ENCODE data around the gene DCK.

Gene DCK

DNA sequence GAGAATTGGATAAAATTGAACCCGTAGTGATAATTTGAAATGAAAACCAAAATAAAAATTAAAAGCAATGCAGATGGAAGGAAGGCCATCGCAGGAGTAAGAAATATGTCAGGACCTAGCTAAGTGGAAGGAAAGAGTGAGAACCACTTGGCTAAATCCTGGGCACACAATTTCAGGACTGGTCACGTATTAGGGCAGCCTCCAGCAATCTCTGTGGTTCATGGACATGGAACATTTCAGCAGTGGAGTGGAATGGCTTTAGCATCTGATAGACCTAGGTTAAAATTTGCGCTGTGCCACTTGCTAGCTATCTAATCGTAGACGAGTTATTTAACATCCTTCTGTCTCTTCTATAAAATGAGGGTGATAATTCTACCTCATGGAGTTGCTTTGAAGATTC is 71.1 kb downstream of the DCK start:
- intact Hi-C loops (cut with DNase I; ENCODE audit: low total_unique reads), result no loop called here
- Histone ChIP-seq H3K27me3 (no peaks in the 10 kb centered on the region), H3K9me3 (no peaks in the 10 kb centered on the region), H3K4me1 (no peaks in the 10 kb centered on the region), H3K4me3 (no peak overlapping the region), H3K36me3 (no peaks in the 10 kb centered on the region), H3K27ac (no peak overlapping the region)
- DNase-seq, result no peak
- TF ChIP-seq, protein P1, sequence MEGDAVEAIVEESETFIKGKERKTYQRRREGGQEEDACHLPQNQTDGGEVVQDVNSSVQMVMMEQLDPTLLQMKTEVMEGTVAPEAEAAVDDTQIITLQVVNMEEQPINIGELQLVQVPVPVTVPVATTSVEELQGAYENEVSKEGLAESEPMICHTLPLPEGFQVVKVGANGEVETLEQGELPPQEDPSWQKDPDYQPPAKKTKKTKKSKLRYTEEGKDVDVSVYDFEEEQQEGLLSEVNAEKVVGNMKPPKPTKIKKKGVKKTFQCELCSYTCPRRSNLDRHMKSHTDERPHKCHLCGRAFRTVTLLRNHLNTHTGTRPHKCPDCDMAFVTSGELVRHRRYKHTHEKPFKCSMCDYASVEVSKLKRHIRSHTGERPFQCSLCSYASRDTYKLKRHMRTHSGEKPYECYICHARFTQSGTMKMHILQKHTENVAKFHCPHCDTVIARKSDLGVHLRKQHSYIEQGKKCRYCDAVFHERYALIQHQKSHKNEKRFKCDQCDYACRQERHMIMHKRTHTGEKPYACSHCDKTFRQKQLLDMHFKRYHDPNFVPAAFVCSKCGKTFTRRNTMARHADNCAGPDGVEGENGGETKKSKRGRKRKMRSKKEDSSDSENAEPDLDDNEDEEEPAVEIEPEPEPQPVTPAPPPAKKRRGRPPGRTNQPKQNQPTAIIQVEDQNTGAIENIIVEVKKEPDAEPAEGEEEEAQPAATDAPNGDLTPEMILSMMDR (IDR thresholded peaks at IDR 0.05), result no peak

DNA sequence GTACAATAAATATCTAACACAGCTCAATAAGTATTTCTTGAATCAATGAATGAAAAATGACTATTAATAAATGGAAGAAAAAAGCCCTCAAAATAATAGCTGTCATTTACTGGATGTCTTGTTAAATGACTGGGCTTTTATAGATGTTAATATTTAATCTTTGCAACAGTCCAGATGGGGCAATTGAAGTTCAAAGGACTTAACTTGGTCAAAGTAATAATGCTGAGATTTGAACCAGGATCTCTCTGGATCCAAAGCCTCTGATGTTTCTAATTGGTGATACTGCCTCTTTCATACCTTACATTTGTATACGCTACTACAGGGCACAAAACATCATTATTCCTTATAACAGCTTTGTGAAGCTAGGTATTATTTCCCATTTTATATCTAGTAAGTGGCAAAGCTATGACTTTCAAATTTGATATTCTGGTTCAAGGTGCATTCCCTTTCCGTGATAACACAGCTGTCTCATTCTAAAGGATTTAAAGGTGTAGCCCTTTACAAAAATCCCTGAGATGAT is 72.6 kb downstream of the DCK start:
- H3K4me3 ChIP-seq, result no peak overlapping the region
- H3K27me3 ChIP-seq, result no peaks in the 10 kb centered on the region
- TF ChIP-seq, protein P1 (IDR thresholded peaks at IDR 0.05), result no peak
- no peak for DNase-seq
- H3K36me3 ChIP-seq, result no peaks in the 10 kb centered on the region
- no peaks in the 10 kb centered on the region for H3K9me3 ChIP-seq
- intact Hi-C loops (cut with DNase I; ENCODE audit: low total_unique reads), result no loop called here
- H3K27ac ChIP-seq, result no peak overlapping the region
- H3K4me1 ChIP-seq, result no peaks in the 10 kb centered on the region

GRCh38 chr4:71066737-71067716 is 73.6 kb downstream of the DCK start:
- DNase-seq, result no peak
- H3K27ac ChIP-seq, result no peak overlapping the region
- no peaks in the 10 kb centered on the region for H3K4me1 ChIP-seq
- no peaks in the 10 kb centered on the region for H3K27me3 ChIP-seq
- H3K9me3 ChIP-seq, result no peaks in the 10 kb centered on the region
- H3K36me3 ChIP-seq, result no peaks in the 10 kb centered on the region
- TF ChIP-seq, protein P1 (IDR thresholded peaks at IDR 0.05), result no peak
- intact Hi-C loops (cut with DNase I; ENCODE audit: low total_unique reads), result no loop called here
- H3K4me3 ChIP-seq, result no peak overlapping the region

DNA sequence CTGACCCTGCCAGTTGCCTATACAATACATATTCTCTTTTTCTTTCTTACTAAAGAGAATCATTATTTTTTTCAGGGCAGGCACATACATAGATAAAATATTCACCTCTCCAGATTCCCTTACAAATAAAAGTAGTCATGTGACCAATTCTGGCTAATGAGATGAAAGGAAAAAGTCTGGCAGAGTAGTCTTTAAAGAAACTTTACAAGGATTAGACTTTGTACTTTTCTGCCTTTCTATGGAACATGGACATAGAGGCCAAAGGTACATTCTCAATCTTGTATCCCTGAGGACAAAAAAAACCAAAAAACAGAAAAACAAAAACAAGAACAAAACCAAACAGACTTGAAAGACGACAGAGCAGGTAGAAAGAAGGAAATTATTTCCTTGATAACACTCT is 75.6 kb downstream of the DCK start:
- Histone ChIP-seq H3K27ac (no peak overlapping the region), H3K4me1 (peaks cover 0 to 3% (median 1%) of the 10 kb centered on the region in 4 donors), H3K27me3 (no peaks in the 10 kb centered on the region), H3K9me3 (no peaks in the 10 kb centered on the region), H3K4me3 (no peak overlapping the region), H3K36me3 (no peaks in the 10 kb centered on the region)
- no peak for DNase-seq
- intact Hi-C loops (cut with DNase I; ENCODE audit: low total_unique reads), result no loop called here
- TF ChIP-seq, protein P1 (IDR thresholded peaks at IDR 0.05), result no peak

- Histone ChIP-seq H3K27me3 (no peaks in the 10 kb centered on the region), H3K4me3 (no peak overlapping the region), H3K27ac (no peak overlapping the region), H3K36me3 (no peaks in the 10 kb centered on the region), H3K4me1 (peaks cover 0 to 9% (median 4%) of the 10 kb centered on the region in 4 donors), H3K9me3 (no peaks in the 10 kb centered on the region)
- DNase-seq, result no peak
- TF ChIP-seq, protein P1 (IDR thresholded peaks at IDR 0.05), result no peak
- intact Hi-C loops (cut with DNase I; ENCODE audit: low total_unique reads), result no loop called here
Measured at GRCh38 chr4:71070015-71070414, 76.6 kb downstream of the DCK start.

Measured in tibial artery (tissue), 4 donors.